Measurements from ENCODE around the gene S100A8. TPM values are rescaled to one million over a fixed set of nuclear protein-coding genes. Genes with fewer than 3 reads are reported as not detected.

S100A8 gene
- total RNA-seq, 1 donor from 2014 or later = not detected

- no peak for TF ChIP-seq CTCF (conservative IDR thresholded peaks at IDR 0.05; ENCODE audit: low read depth, low read length)
- no peak overlapping the region for H3K4me3 ChIP-seq (ENCODE audit: low read depth, low read length)
- DNase-seq (ENCODE audit: low read depth) = no peak
These were observed 22.4 kb downstream of the S100A8 start for GRCh38 chr1:153368495-153368894.

GRCh38 chr1:153367090-153367489 is 23.8 kb downstream of the S100A8 start:
- DNase-seq (ENCODE audit: low read depth) = no peak
- H3K4me3 ChIP-seq (ENCODE audit: low read depth, low read length) = no peak overlapping the region
- TF ChIP-seq CTCF (conservative IDR thresholded peaks at IDR 0.05; ENCODE audit: low read depth, low read length) = no peak

- TF ChIP-seq CTCF (conservative IDR thresholded peaks at IDR 0.05; ENCODE audit: low read depth, low read length) = no peak
- H3K4me3 ChIP-seq (ENCODE audit: low read depth, low read length) = no peak overlapping the region
- no peak for DNase-seq (ENCODE audit: low read depth)
These were observed 24.6 kb downstream of the S100A8 start for GRCh38 chr1:153366261-153366660.

GRCh38 chr1:153365696-153366095 is 25.2 kb downstream of the S100A8 start:
- H3K4me3 ChIP-seq (ENCODE audit: low read depth, low read length) = no peak overlapping the region
- no peak for DNase-seq (ENCODE audit: low read depth)
- TF ChIP-seq CTCF (conservative IDR thresholded peaks at IDR 0.05; ENCODE audit: low read depth, low read length) = no peak

- no peak for DNase-seq (ENCODE audit: low read depth)
- no peak for TF ChIP-seq CTCF (conservative IDR thresholded peaks at IDR 0.05; ENCODE audit: low read depth, low read length)
- no peak overlapping the region for H3K4me3 ChIP-seq (ENCODE audit: low read depth, low read length)
These were observed 25.9 kb downstream of the S100A8 start for GRCh38 chr1:153364766-153365666.

GRCh38 chr1:153364156-153364555 is 26.7 kb downstream of the S100A8 start:
- H3K4me3 ChIP-seq (ENCODE audit: low read depth, low read length) = no peak overlapping the region
- TF ChIP-seq CTCF (conservative IDR thresholded peaks at IDR 0.05; ENCODE audit: low read depth, low read length) = no peak
- no peak for DNase-seq (ENCODE audit: low read depth)

GRCh38 chr1:153363641-153364040 is 27.2 kb downstream of the S100A8 start:
- DNase-seq (ENCODE audit: low read depth) = no peak
- no peak for TF ChIP-seq CTCF (conservative IDR thresholded peaks at IDR 0.05; ENCODE audit: low read depth, low read length)

More at GRCh38 chr1:153363641-153364040, 27.2 kb downstream of the S100A8 start:
- H3K4me3 ChIP-seq (ENCODE audit: low read depth, low read length) = no peak overlapping the region
